Fibroblast of gingiva (primary cell): ENCODE results near the gene TCF25.
"Not testable (repeated sequence)": the region's sequence is repeated elsewhere in the genome, so short reads cannot be mapped to it uniquely, and the experiment has no call there.

Experiments used
- DNase-seq: peaks from one replicate; pipeline ENCODE4 v3.0.0-alpha.2; 2011; ENCODE audit warnings: low read depth

TCF25 gene

GRCh38 chr16:89919535-89920406 is 46.4 kb downstream of the TCF25 start:
- no peak for DNase-seq

DNA sequence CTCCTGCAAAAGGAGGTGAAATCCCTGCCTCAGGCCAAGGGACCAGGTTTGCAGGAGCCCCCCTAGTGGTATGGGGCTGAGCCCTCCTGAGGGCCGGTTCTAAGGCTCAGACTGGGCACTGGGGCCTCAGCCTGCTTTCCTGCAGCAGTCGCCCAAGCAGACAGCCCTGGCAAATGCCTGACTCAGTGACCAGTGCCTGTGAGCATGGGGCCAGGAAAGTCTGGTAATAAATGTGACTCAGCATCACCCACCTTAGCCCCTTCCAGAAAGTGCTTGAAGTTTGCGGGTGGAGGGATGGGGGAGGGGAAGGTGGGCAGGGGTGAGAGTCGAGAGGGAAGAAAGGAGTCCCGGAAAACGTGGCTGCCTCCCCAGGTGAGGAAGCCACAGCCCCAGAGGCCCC is 47.3 kb downstream of the TCF25 start:
- DNase-seq, result no peak

GRCh38 chr16:89921131-89921701 is 47.8 kb downstream of the TCF25 start:
- DNase-seq, result no peak

DNA sequence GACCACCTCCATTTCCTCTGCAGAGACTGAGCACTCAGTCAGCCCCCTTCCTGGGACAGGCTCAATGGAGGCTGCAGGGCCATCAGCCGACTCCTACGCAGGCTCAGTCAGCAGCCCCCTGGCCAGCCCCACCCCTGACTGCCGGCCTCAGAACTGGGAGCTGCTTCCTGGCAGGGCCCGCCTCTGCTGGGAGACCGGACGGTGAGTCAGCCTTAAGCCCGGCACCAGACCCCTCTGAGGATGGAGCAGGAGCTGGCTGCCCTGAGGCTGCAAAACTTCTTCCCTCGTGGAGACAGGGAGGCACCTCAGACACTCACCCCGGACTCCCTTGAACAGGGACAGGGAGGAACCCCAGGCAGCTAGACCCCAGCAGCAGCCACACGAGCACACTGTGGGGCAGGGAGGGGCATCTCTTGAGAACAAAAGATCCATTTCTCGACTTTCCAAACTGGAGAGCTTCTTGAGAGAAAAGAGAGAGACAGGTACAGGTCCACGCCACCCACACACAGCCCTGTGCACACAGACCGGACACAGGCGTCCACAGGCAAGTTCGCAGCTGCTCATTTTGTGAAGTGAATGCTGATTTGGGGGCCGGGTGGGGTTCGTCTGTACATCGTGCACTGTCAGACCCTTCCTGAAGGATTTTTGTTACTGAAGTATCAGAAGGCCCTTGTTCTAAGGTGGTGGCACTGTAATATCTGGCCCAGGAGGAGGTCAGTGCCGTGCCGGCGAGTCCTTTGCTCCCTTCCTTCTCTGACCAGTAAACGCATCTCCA is 48.5 kb downstream of the TCF25 start:
- DNase-seq, result peak; percentile 94

DNA sequence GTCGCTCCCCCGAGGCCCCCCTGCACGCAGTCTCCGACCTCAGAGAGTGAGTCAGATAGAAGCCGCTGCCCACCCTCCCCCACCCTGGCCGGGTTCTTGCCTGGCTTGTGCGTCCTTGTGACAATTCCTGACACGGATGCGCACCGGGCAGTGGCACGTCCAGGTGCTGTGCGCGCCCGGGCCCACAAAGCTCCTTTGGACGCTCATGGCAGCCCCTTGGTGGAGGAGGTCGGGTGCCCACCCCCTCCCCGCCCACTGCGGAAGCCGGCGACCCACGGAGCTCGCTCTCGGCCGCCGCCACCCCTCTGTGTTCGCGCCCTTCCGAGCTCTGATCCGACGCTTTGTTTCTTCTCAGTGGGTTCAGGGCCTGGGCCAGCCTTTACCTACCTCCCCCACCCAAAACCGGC is 49.1 kb downstream of the TCF25 start:
- DNase-seq, result peak; percentile 94

DNA sequence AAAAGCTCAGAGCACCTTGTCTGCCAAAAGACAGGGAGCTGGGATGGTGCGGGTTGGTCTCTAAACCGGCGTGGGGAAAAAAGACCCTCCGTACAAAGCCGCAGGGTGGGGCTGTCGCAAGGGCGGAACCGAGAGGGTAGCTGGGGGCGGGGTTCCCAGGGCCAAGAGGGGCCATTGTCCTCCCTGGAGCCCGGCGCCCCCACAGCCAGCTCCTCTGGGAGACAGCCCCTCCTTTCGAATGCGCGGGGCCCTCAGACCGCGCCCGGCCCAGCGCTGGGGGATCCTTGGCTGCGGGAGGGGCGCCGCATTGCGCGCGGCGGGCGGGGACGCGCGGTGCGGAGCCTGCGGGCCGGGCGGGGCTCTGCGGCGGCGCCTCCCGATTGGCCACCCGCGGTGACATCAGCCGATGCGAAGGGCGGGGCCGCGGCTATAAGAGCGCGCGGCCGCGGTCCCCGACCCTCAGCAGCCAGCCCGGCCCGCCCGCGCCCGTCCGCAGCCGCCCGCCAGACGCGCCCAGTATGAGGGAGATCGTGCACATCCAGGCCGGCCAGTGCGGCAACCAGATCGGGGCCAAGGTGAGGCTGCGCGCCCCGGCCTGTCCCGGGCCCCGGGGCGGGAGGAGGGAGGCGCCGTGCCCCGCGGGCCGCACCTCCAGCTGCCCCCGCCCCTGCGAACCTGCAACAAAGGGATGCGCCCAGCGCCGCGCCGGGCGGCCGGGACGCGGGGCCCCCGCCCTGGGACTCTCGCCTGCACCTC is 49.7 kb downstream of the TCF25 start, which contains the start of gene TUBB3:
Gene TUBB3, plus strand, starts transcription at position 459 of the 756 bp plus-strand sequence. Its CDS starts 60 bp downstream, at position 519.
- DNase-seq, result peak; percentile 86

- DNase-seq, result no peak
Measured at GRCh38 chr16:89923640-89924296, 50.4 kb downstream of the TCF25 start.

DNA sequence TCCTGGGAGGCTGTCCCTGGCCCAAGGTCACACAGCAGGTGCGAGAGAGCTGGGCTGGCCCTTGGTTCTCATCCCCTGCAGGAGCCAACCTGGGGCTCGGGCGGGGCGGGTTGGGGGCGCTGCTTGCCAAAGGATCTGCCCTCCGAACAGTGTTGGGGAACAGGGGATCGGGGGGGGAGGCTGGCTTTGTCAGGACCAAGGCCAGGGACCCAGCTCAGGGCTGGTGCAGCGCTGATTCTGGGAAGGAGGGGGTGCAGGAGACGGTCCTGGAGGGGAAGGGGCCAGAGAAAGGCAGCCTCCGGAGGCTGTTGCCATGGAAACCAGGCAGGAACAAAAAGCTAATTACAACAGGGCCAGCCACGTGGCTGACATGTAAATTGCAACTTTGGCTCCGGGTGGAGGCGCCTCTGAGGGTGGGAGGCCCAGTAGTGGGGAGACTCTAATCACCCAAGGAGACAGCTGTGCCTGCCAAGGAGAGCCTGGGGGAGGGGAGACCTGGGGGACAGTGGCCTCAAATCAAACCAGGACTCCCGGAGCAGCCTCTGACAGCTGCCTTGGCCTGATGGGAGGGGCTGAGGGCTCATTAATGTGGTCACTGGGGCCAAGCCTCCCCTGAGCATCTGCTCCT is 51.0 kb downstream of the TCF25 start:
- DNase-seq, result peak; percentile 52

GRCh38 chr16:89924925-89925307 is 51.5 kb downstream of the TCF25 start:
- DNase-seq, result no peak

GRCh38 chr16:89925596-89926079 is 52.2 kb downstream of the TCF25 start:
- DNase-seq, result no peak

GRCh38 chr16:89931305-89931896 is 58.0 kb downstream of the TCF25 start:
- no peak for DNase-seq

- DNase-seq, result no peak
Measured at GRCh38 chr16:89931964-89932363, 58.6 kb downstream of the TCF25 start.

- DNase-seq, result not testable (repeated sequence)
Measured at GRCh38 chr16:89934019-89934418, 60.6 kb downstream of the TCF25 start.

GRCh38 chr16:89934611-89935553 is 61.5 kb downstream of the TCF25 start:
- no peak for DNase-seq

DNA sequence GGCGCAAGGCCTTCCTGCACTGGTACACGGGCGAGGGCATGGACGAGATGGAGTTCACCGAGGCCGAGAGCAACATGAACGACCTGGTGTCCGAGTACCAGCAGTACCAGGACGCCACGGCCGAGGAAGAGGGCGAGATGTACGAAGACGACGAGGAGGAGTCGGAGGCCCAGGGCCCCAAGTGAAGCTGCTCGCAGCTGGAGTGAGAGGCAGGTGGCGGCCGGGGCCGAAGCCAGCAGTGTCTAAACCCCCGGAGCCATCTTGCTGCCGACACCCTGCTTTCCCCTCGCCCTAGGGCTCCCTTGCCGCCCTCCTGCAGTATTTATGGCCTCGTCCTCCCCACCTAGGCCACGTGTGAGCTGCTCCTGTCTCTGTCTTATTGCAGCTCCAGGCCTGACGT is 62.2 kb downstream of the TCF25 start:
- DNase-seq, result not testable (repeated sequence)

- no peak for DNase-seq
Measured at GRCh38 chr16:89936034-89936433, 62.6 kb downstream of the TCF25 start.

DNA sequence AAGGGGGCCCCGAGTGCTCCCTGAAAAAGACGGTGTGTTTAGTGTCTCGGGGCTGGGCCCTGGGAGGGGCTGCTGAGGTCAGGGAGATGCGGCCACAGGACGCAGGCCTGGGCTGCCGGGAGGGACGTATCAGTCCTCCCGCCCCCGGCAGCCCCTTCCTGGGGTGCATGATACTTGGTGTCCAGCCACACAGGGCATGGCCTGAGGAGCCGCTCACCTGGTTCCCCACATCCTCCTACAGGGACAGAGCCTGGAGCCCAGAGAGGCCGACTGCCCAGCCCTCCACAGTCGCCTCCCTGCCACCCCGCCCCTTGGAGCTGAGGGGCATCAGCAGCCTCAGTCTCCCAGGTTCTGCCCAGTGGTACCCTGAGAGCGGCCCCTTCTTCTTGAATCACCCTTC is 63.1 kb downstream of the TCF25 start:
- no peak for DNase-seq

DNA sequence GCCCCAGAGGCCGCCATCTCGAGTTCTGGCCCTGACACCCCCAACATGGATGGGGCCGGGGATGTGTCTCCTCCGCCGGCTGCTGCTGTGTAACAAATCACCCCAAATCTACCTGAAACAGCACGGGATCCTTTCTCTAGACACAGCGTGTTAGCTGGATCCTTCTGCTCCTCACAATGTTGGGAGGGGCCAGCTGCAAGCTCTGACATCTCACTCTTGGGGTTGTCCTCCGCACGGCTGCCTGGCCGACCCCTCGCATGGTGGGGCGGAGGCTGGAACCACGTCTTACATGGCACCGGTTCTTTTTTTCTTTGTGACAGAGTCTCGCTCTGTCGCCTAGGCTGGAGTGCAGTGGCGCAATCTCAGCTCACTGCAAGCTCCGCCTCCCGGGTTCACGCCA is 63.6 kb downstream of the TCF25 start:
- no peak for DNase-seq

- DNase-seq, result no peak
Measured at GRCh38 chr16:89938175-89938885, 64.9 kb downstream of the TCF25 start.
